Right cardiac atrium (tissue), 5 donors: ENCODE results near the gene MORN5. TPM values are rescaled to one million over a fixed set of nuclear protein-coding genes. Genes with fewer than 3 reads are reported as not detected.

Experiments
- ATAC-seq, 2 donors: fragments of 200-7000 bp; cut with Tn5 transposase; one replicate each; pipeline versions ENCODE4 v1.8.0 to v1.9.1; 2020; ENCODE audit warnings: moderate library complexity in 2 of 2, mild to moderate bottlenecking in 1 of 2
- DNase-seq, 3 donors: peaks; one replicate each; pipeline ENCODE4 v3.0.0-alpha.2; 2020
- H3K27ac ChIP-seq: one replicate; pipeline ENCODE4 v1.5.1; 2013; ENCODE audit warnings: mild to moderate bottlenecking, low read length, control low read depth, moderate library complexity
- H3K27me3 ChIP-seq: one replicate; pipeline ENCODE4 v1.6.1; 2013; ENCODE audit not compliant: control insufficient read depth, insufficient read depth
- H3K4me1 ChIP-seq: one replicate; pipeline ENCODE4 v1.6.1; 2013; ENCODE audit warnings: low read length; ENCODE audit not compliant: control insufficient read depth, insufficient read depth
- H3K4me3 ChIP-seq: one replicate; pipeline ENCODE4 v1.5.1; 2013; ENCODE audit warnings: low read length, control low read depth
- H3K9me3 ChIP-seq: one replicate; pipeline ENCODE4 v1.6.1; 2013; ENCODE audit warnings: low read length; ENCODE audit not compliant: control insufficient read depth
- WGBS: extraction: QIAGEN DNeasy Blood & Tissue Kit; methylation state at CpG from one replicate; pipeline ENCODE4 v1.1.7; 2013; 5-methylcytosine and 5-hydroxymethylcytosine counted together
- intact Hi-C, 4 donors: fragments of 100-400 bp; cut with DNase I; formaldehyde crosslinking; loops; one replicate each; pipeline versions ENCODE4 v1.11.0 to v1.14.0; 2022 to 2023
- polyA plus RNA-seq: library from polyadenylated mRNA; stranded (reverse); fragments of 200-250 nt; gene quantifications from one replicate; pipeline ENCODE4 v1.2.3, GENCODE V29; 2013
- total RNA-seq, 4 donors: library from RNA; stranded (reverse); fragmentation: NEBNext Ultra II Directional; extraction: Animal tissue kit (Norgen Biotek cat#: 25700); gene quantifications; one replicate each; pipeline ENCODE4 v1.2.1, GENCODE V29; 2021
- donor health status: healthy with polysubstance abuse.
- donor health status: DM: no; HTN: yes; CAD: no.
- donor health status: DM: no; HTN: no; CAD: no.
- donor health status: DM: no; HTN: yes; CAD: no; lungs with severe emphysema.
- donor health status: DM: yes; HTN: yes; CAD: no.

MORN5 gene
- total and polyA plus RNA-seq, 5 donors = 0.25 TPM; not detected in 4

GRCh38 chr9:122205176-122205575, 45.5 kb downstream of the MORN5 start:
- DNase-seq = no peak
- no peak for ATAC-seq
- WGBS = 93% methylated on average over 8 of the region's 8 CpGs
- no peaks in the 10 kb centered on the region for H3K27me3 ChIP-seq
- H3K27ac ChIP-seq = no peak overlapping the region
- H3K4me1 ChIP-seq = no peaks in the 10 kb centered on the region
- H3K4me3 ChIP-seq = no peak overlapping the region
- intact Hi-C loops = no loop called here
- no peaks in the 10 kb centered on the region for H3K9me3 ChIP-seq

GRCh38 chr9:122206118-122207046, 46.7 kb downstream of the MORN5 start:
- H3K27me3 ChIP-seq = no peaks in the 10 kb centered on the region
- no peaks in the 10 kb centered on the region for H3K9me3 ChIP-seq
- 76% methylated on average over 9 of the region's 9 CpGs for WGBS
- H3K4me1 ChIP-seq = no peaks in the 10 kb centered on the region
- intact Hi-C loops = no loop called here
- DNase-seq = no peak
- no peak for ATAC-seq
- H3K4me3 ChIP-seq = no peak overlapping the region
- no peak overlapping the region for H3K27ac ChIP-seq

GRCh38 chr9:122207096-122207495, 47.4 kb downstream of the MORN5 start:
- no peaks in the 10 kb centered on the region for H3K9me3 ChIP-seq
- H3K27ac ChIP-seq = no peak overlapping the region
- no peaks in the 10 kb centered on the region for H3K4me1 ChIP-seq
- intact Hi-C loops = no loop called here
- no peak overlapping the region for H3K4me3 ChIP-seq
- no peaks in the 10 kb centered on the region for H3K27me3 ChIP-seq
- no peak for DNase-seq
- ATAC-seq = no peak
- WGBS = 71% methylated on average over 9 of the region's 9 CpGs

- Histone ChIP-seq H3K4me3 (no peak overlapping the region), H3K27me3 (no peaks in the 10 kb centered on the region), H3K27ac (no peak overlapping the region), H3K4me1 (no peaks in the 10 kb centered on the region), H3K9me3 (no peaks in the 10 kb centered on the region)
- WGBS = 93% methylated on average over 12 of the region's 12 CpGs
- DNase-seq = no peak
- ATAC-seq = no peak
- intact Hi-C loops = no loop called here
These were observed 49.7 kb downstream of the MORN5 start for GRCh38 chr9:122209451-122209850.

- intact Hi-C loops = no loop called here
- no peak overlapping the region for H3K4me3 ChIP-seq
- ATAC-seq (no peak), DNase-seq (no peak)
- WGBS = 75% methylated on average over 7 of the region's 7 CpGs
- H3K9me3 ChIP-seq = no peaks in the 10 kb centered on the region
- no peak overlapping the region for H3K27ac ChIP-seq
- no peaks in the 10 kb centered on the region for H3K4me1 ChIP-seq
- no peaks in the 10 kb centered on the region for H3K27me3 ChIP-seq
These were observed 52.8 kb downstream of the MORN5 start for GRCh38 chr9:122212473-122213004.

- no peak overlapping the region for H3K27ac ChIP-seq
- no peak for ATAC-seq
- no peaks in the 10 kb centered on the region for H3K27me3 ChIP-seq
- H3K4me3 ChIP-seq = no peak overlapping the region
- WGBS = 43% methylated on average over 20 of the region's 20 CpGs
- no peak for DNase-seq
- H3K4me1 ChIP-seq = no peaks in the 10 kb centered on the region
- no peaks in the 10 kb centered on the region for H3K9me3 ChIP-seq
- intact Hi-C loops = no loop called here
These were observed 53.4 kb downstream of the MORN5 start for GRCh38 chr9:122213102-122213588.

GRCh38 chr9:122213589-122214413, 54.1 kb downstream of the MORN5 start:
- no peaks in the 10 kb centered on the region for H3K27me3 ChIP-seq
- intact Hi-C loops = no loop called here
- peak overlapping the region; percentile 41 for H3K4me3 ChIP-seq
- H3K27ac ChIP-seq = no peak overlapping the region
- H3K9me3 ChIP-seq = no peaks in the 10 kb centered on the region
- peak in 1 of 3 donors; percentile 56 for DNase-seq
- 16% methylated on average over 93 of the region's 93 CpGs for WGBS
- no peaks in the 10 kb centered on the region for H3K4me1 ChIP-seq
- peak; percentile 42 to 46 for ATAC-seq

- intact Hi-C loops = no loop called here
- no peak overlapping the region for H3K27ac ChIP-seq
- no peak for ATAC-seq
- H3K4me1 ChIP-seq = peaks cover 4% of the 10 kb centered on the region
- no peak overlapping the region for H3K4me3 ChIP-seq
- H3K27me3 ChIP-seq = no peaks in the 10 kb centered on the region
- 47% methylated on average over 9 of the region's 9 CpGs for WGBS
- no peak for DNase-seq
- H3K9me3 ChIP-seq = no peaks in the 10 kb centered on the region
These were observed 54.8 kb downstream of the MORN5 start for GRCh38 chr9:122214507-122214906.

GRCh38 chr9:122215663-122216062, 56.0 kb downstream of the MORN5 start:
- intact Hi-C loops = no loop called here
- no peaks in the 10 kb centered on the region for H3K27me3 ChIP-seq
- no peak for DNase-seq
- ATAC-seq = no peak
- no peaks in the 10 kb centered on the region for H3K9me3 ChIP-seq
- 87% methylated on average over 1 of the region's 1 CpG for WGBS
- no peak overlapping the region for H3K4me3 ChIP-seq
- peaks cover 6% of the 10 kb centered on the region for H3K4me1 ChIP-seq
- H3K27ac ChIP-seq = no peak overlapping the region

- no peaks in the 10 kb centered on the region for H3K9me3 ChIP-seq
- intact Hi-C loops = no loop called here
- no peak overlapping the region for H3K27ac ChIP-seq
- H3K4me1 ChIP-seq = peaks cover 6% of the 10 kb centered on the region
- ATAC-seq (no peak), DNase-seq (no peak)
- 67% methylated on average over 4 of the region's 4 CpGs for WGBS
- H3K4me3 ChIP-seq = no peak overlapping the region
- no peaks in the 10 kb centered on the region for H3K27me3 ChIP-seq
These were observed 56.6 kb downstream of the MORN5 start for GRCh38 chr9:122216138-122216797.
